Epithelial cell of esophagus (primary cell): ENCODE data around the gene ANO1.

Experiments
- DNase-seq: peaks from one replicate; pipeline ENCODE4 v3.0.0; 2010; ENCODE audit warnings: low read depth
- H3K4me3 ChIP-seq: 2 replicates; pipeline ENCODE4 v1.5.1; 2011; ENCODE audit warnings: mild to moderate bottlenecking, low read length, control low read depth
- TF ChIP-seq, protein P1 (sequence below): IDR thresholded peaks from 2 replicates; pipeline ENCODE4 v1.5.1; 2011; ENCODE audit warnings: low read depth, mild to moderate bottlenecking, low read length, control low read depth, inconsistent platforms; ENCODE audit not compliant: insufficient read depth; ENCODE audit errors: missing control alignments

The ANO1 gene

DNA sequence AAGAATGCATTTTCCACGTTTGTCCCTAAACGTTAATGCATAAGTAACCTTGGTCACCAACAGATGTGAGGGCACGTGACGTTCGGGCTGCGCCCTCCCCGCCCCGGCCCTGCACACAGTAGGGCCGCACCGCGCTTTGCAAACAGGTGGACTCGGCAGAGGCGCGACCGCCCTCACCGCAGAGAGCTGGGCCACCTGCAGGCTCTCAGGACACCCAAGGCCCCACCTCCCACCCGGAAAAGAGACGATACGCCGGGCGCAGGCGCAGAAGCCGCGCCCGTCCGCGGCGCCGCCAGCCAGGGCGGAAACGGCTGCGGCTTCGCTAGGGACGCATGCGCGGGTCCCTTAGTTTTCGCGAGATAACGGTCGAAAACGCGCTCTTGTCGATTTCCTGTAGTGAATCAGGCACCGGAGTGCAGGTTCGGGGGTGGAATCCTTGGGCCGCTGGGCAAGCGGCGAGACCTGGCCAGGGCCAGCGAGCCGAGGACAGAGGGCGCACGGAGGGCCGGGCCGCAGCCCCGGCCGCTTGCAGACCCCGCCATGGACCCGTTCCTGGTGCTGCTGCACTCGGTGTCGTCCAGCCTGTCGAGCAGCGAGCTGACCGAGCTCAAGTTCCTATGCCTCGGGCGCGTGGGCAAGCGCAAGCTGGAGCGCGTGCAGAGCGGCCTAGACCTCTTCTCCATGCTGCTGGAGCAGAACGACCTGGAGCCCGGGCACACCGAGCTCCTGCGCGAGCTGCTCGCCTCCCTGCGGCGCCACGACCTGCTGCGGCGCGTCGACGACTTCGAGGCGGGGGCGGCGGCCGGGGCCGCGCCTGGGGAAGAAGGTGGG is 125.0 kb downstream of the ANO1 start, which contains the start of gene FADD:
Gene FADD, plus strand, starts transcription at position 377 of the 831 bp plus-strand sequence. Its CDS starts 164 bp downstream, at position 541.
- H3K4me3 ChIP-seq: peak within 1 kb of the TSS; percentile 61
- peak; percentile 95 for DNase-seq
- TF ChIP-seq, protein P1, sequence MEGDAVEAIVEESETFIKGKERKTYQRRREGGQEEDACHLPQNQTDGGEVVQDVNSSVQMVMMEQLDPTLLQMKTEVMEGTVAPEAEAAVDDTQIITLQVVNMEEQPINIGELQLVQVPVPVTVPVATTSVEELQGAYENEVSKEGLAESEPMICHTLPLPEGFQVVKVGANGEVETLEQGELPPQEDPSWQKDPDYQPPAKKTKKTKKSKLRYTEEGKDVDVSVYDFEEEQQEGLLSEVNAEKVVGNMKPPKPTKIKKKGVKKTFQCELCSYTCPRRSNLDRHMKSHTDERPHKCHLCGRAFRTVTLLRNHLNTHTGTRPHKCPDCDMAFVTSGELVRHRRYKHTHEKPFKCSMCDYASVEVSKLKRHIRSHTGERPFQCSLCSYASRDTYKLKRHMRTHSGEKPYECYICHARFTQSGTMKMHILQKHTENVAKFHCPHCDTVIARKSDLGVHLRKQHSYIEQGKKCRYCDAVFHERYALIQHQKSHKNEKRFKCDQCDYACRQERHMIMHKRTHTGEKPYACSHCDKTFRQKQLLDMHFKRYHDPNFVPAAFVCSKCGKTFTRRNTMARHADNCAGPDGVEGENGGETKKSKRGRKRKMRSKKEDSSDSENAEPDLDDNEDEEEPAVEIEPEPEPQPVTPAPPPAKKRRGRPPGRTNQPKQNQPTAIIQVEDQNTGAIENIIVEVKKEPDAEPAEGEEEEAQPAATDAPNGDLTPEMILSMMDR: no peak

DNA sequence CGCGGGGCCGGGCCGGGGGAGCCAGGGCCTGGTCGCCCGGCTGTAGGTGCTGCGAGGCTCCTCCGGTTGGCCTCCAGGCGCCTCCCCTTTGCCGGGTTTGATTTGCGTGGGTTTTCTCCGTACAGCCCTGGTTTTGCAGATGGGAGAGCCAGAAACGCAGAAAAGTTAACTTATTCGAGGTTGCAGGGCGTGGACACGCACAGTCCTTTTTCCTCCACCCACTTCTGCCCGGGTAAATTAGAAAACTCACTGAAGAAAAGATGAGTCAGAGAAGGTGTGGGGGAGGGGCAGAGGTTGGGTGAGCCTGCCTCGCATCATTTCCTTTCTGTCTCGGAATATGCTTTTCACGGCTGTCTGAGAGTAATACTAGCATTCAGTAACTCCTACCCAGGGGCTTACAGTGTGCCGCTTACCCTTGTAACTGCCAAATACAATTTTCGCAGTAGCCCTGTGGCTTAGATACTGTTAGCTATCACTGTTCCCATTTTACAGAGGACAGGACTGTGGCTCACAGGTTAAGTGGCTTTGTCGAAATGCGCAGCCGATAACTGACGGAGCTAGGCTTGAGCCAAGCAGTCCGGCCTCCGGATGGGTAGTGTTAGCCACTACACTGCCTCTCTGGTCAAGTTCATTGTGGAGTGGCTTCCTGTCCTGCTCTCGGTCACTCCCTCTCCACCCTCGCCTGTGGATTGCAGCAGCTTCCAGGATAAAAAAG is 125.8 kb downstream of the ANO1 start:
- DNase-seq: peak; percentile 94
- peak overlapping the region; percentile 61 for H3K4me3 ChIP-seq
- TF ChIP-seq, protein P1: no peak

DNA sequence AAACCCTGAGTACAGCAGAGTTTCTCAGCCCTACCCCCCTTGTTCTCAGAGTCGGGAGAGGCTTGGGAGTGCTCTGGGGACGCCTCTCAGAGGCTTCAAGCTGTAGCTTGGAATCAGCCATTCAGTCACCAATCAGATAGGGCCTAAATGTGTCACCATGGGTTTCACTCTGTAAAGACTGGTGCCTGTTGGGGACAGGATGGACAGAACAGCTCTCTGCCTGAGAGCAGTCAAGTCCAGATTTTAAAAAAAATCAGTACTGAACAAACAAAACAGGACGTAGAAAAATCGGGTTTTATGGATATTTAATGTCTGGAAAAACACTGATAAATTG is 126.3 kb downstream of the ANO1 start:
- TF ChIP-seq, protein P1: no peak
- H3K4me3 ChIP-seq: peak overlapping the region; percentile 61
- DNase-seq: peak; percentile 32

DNA sequence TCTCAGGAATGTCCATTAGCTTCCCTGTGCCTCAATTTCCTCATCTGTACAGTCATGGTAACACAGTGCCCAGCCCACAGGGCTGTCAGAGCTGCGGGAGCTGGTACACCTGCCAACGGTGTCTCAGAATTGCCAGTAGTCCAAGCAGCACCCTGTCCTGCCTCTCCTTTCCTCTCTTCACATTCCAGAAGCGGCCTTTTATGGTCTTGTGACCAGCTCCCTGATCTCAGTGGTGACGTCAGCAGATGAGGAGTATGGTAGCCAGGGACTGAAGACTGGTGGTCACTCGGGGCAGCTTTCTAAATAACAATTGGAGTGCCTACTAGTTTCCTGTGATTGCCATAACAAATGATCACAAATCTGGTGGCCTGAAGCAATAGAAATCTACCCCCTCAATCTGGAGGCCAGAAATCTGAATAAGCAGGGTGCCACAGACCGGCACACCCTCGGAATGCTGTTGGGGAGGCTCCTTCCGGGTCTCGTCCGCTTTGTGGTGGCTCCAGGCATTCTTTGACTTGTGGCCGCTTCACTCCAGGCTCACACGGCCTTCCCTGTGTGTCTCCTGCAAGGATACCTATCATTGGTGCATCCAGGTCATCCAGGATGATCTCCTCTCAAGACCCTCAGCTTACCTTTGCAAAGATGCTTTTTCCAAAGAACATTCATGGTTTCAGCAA is 127.1 kb downstream of the ANO1 start:
- DNase-seq: no peak
- H3K4me3 ChIP-seq: peak overlapping the region; percentile 61

DNA sequence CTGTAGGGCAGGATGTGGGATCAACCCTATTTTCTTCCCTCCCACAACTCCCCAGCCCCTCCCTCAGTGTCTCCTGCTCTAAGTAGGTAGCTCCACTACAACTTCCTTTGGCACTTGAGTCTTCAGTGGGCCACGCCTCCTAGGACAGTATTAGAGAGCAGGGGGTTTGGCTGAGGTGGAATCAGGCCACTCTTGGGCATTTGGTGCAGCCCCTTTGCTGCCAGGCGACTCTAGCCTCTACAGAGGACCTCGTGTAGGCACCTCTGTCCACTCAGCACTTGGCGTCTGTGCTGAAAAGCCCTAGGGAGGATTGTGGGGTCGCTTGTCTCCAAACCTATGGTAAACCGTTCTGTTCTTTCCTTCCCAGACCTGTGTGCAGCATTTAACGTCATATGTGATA is 127.6 kb downstream of the ANO1 start:
- TF ChIP-seq, protein P1: no peak
- no peak overlapping the region for H3K4me3 ChIP-seq
- DNase-seq: no peak

More for the DNA sequence above, 127.1 kb downstream of the ANO1 start:
- TF ChIP-seq, protein P1: no peak

DNA sequence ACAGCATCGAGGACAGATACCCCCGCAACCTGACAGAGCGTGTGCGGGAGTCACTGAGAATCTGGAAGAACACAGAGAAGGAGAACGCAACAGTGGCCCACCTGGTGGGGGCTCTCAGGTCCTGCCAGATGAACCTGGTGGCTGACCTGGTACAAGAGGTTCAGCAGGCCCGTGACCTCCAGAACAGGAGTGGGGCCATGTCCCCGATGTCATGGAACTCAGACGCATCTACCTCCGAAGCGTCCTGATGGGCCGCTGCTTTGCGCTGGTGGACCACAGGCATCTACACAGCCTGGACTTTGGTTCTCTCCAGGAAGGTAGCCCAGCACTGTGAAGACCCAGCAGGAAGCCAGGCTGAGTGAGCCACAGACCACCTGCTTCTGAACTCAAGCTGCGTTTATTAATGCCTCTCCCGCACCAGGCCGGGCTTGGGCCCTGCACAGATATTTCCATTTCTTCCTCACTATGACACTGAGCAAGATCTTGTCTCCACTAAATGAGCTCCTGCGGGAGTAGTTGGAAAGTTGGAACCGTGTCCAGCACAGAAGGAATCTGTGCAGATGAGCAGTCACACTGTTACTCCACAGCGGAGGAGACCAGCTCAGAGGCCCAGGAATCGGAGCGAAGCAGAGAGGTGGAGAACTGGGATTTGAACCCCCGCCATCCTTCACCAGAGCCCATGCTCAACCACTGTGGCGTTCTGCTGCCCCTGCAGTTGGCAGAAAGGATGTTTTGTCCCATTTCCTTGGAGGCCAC is 128.3 kb downstream of the ANO1 start:
- TF ChIP-seq, protein P1: no peak
- no peak overlapping the region for H3K4me3 ChIP-seq
- no peak for DNase-seq
